HCT116 (cell line): ENCODE measurements around the gene FAM20B.
"Not testable (repeated sequence)": the region's sequence is repeated elsewhere in the genome, so short reads cannot be mapped to it uniquely, and the experiment has no call there.

ENCODE experiments used
- CEBPB ChIP-seq: IDR thresholded peaks from 2 replicates; pipeline ENCODE4 v1.6.1; 2012; ENCODE audit warnings: low read depth
- POLR2AphosphoS5 ChIP-seq: IDR thresholded peaks from 2 replicates; pipeline ENCODE4 v1.6.1; 2011; ENCODE audit warnings: mild to moderate bottlenecking, low read depth, low read length, moderate library complexity
- TCF7L2 ChIP-seq: IDR thresholded peaks from 2 replicates; pipeline ENCODE4 v1.7.0; 2011; ENCODE audit warnings: borderline replicate concordance, inconsistent platforms; ENCODE audit not compliant: insufficient read depth, insufficient read length; ENCODE audit errors: extremely low read depth
- ZNF274 ChIP-seq: fragments of 200-500 bp; sonication (Bioruptor generic); IDR thresholded peaks from 2 replicates; pipeline ENCODE4 v1.6.1; 2014; ENCODE audit warnings: mild to moderate bottlenecking, low read depth, low read length, inconsistent platforms
- TF ChIP-seq, protein P1 (sequence below), 3 experiments: fragments of 200-600 bp in 1 of 3; sonication (generic) in 1 of 3; IDR thresholded peaks in 2 of 3; conservative IDR thresholded peaks in 1 of 3; 2 replicates each; pipeline ENCODE4 v1.5.1; 2012 to 2017; ENCODE audit warnings: low read depth in 2 of 3, low read length in 2 of 3, antibody characterized with exemption in 1 of 3, borderline replicate concordance in 1 of 3, control low read depth in 1 of 3, mild to moderate bottlenecking in 1 of 3, mixed read lengths in 1 of 3, mixed run types in 1 of 3, moderate library complexity in 1 of 3; ENCODE audit not compliant: insufficient read depth in 1 of 3
- TF ChIP-seq, protein P2 (sequence below): IDR thresholded peaks from 2 replicates; pipeline ENCODE4 v1.6.1; 2012; ENCODE audit warnings: low read depth

DNA sequence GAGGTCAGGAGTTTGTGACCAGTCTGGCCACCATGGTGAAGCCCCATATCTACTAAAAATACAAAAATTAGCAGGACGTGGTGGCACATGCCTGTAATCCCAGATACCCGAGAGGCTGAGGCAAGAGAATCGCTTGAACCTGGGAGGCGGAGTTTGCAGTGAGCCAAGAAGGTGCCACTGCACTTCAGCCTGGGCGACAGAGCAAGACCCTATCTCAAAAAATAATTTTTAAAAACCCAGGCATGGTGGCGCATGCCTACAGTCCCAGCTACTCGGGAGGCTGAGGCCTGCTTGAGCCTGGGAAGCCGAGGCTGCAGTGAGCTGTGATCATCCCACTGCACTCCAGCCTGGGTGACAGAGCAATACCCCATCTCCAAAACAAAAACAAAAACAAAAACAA is 23.6 kb upstream of the FAM20B start:
- TF ChIP-seq, protein P1, sequence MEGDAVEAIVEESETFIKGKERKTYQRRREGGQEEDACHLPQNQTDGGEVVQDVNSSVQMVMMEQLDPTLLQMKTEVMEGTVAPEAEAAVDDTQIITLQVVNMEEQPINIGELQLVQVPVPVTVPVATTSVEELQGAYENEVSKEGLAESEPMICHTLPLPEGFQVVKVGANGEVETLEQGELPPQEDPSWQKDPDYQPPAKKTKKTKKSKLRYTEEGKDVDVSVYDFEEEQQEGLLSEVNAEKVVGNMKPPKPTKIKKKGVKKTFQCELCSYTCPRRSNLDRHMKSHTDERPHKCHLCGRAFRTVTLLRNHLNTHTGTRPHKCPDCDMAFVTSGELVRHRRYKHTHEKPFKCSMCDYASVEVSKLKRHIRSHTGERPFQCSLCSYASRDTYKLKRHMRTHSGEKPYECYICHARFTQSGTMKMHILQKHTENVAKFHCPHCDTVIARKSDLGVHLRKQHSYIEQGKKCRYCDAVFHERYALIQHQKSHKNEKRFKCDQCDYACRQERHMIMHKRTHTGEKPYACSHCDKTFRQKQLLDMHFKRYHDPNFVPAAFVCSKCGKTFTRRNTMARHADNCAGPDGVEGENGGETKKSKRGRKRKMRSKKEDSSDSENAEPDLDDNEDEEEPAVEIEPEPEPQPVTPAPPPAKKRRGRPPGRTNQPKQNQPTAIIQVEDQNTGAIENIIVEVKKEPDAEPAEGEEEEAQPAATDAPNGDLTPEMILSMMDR (IDR thresholded peaks at IDR 0.05 in 2 of 3, conservative IDR thresholded peaks at IDR 0.05 in 1 of 3; ENCODE audit: borderline replicate concordance in 1 of 3, insufficient read depth in 1 of 3, low read depth in 2 of 3, low read length in 2 of 3) = not testable (repeated sequence)
- TF ChIP-seq, protein P2, sequence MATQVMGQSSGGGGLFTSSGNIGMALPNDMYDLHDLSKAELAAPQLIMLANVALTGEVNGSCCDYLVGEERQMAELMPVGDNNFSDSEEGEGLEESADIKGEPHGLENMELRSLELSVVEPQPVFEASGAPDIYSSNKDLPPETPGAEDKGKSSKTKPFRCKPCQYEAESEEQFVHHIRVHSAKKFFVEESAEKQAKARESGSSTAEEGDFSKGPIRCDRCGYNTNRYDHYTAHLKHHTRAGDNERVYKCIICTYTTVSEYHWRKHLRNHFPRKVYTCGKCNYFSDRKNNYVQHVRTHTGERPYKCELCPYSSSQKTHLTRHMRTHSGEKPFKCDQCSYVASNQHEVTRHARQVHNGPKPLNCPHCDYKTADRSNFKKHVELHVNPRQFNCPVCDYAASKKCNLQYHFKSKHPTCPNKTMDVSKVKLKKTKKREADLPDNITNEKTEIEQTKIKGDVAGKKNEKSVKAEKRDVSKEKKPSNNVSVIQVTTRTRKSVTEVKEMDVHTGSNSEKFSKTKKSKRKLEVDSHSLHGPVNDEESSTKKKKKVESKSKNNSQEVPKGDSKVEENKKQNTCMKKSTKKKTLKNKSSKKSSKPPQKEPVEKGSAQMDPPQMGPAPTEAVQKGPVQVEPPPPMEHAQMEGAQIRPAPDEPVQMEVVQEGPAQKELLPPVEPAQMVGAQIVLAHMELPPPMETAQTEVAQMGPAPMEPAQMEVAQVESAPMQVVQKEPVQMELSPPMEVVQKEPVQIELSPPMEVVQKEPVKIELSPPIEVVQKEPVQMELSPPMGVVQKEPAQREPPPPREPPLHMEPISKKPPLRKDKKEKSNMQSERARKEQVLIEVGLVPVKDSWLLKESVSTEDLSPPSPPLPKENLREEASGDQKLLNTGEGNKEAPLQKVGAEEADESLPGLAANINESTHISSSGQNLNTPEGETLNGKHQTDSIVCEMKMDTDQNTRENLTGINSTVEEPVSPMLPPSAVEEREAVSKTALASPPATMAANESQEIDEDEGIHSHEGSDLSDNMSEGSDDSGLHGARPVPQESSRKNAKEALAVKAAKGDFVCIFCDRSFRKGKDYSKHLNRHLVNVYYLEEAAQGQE = not testable (repeated sequence)
- TF ChIP-seq ZNF274, POLR2AphosphoS5, CEBPB, TCF7L2: not testable (repeated sequence)
